Measurements from ENCODE around the gene HIBADH.

The HIBADH gene

GRCh38 chr7:27476493-27476892 is 186.2 kb downstream of the HIBADH start:
- TF ChIP-seq, protein P1, sequence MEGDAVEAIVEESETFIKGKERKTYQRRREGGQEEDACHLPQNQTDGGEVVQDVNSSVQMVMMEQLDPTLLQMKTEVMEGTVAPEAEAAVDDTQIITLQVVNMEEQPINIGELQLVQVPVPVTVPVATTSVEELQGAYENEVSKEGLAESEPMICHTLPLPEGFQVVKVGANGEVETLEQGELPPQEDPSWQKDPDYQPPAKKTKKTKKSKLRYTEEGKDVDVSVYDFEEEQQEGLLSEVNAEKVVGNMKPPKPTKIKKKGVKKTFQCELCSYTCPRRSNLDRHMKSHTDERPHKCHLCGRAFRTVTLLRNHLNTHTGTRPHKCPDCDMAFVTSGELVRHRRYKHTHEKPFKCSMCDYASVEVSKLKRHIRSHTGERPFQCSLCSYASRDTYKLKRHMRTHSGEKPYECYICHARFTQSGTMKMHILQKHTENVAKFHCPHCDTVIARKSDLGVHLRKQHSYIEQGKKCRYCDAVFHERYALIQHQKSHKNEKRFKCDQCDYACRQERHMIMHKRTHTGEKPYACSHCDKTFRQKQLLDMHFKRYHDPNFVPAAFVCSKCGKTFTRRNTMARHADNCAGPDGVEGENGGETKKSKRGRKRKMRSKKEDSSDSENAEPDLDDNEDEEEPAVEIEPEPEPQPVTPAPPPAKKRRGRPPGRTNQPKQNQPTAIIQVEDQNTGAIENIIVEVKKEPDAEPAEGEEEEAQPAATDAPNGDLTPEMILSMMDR (IDR thresholded peaks at IDR 0.05) = no peak
- H3K4me3 Mint-ChIP-seq = no peak overlapping the region
- DNase-seq = no peak
- H3K36me3 Mint-ChIP-seq (ENCODE audit: low read depth) = no peaks in the 10 kb centered on the region
- peaks cover 58% of the 10 kb centered on the region for H3K4me1 Mint-ChIP-seq
- peaks cover 3% of the 10 kb centered on the region for H3K9me3 Mint-ChIP-seq
- no peak overlapping the region for H3K27ac Mint-ChIP-seq
- peaks cover 3% of the 10 kb centered on the region for H3K27me3 Mint-ChIP-seq (ENCODE audit: low read depth, poor library complexity)

All from nephron progenitor cell (in vitro differentiated cells).